Vagina (tissue), 2 donors: ENCODE measurements around the gene HYAL1. TPM values are rescaled to one million over a fixed set of nuclear protein-coding genes. Genes with fewer than 3 reads are reported as not detected.
A peak's percentile ranks its signal among the peaks of the same experiment; 100 is the strongest.

Source experiments
- DNase-seq, 2 donors: peaks; one replicate each; pipeline ENCODE4 v3.0.0-alpha.2; 2017; ENCODE audit errors: extremely low spot score in 2 of 2
- H3K27ac ChIP-seq: fragments of 200-600 bp; sonication (generic); one replicate; pipeline ENCODE4 v1.5.1; 2019
- H3K27me3 ChIP-seq: fragments of 200-600 bp; sonication (generic); one replicate; pipeline ENCODE4 v1.5.1; 2019
- H3K36me3 ChIP-seq, 2 donors: fragments of 200-600 bp; sonication (generic); one replicate each; pipeline ENCODE4 v1.5.1; 2017 to 2019
- H3K4me1 ChIP-seq: fragments of 200-600 bp; sonication (generic); one replicate; pipeline ENCODE4 v1.5.1; 2019
- H3K4me3 ChIP-seq, 2 donors: fragments of 200-600 bp; sonication (generic); 1 replicate in 1 of 2; 2 replicates in 1 of 2; pipeline ENCODE4 v1.5.1; 2016 to 2019
- H3K9me3 ChIP-seq: fragments of 200-600 bp; sonication (generic); one replicate; pipeline ENCODE4 v1.5.1; 2019
- CTCF ChIP-seq, 3 experiments: fragments of 450-650 bp in 2 of 3; fragments of 200-600 bp in 1 of 3; sonication (generic) in 1 of 3; IDR thresholded peaks; one replicate each; pipeline ENCODE4 v1.5.1; 2017 to 2019; ENCODE audit warnings: antibody characterized with exemption in 3 of 3, mild to moderate bottlenecking in 2 of 3, moderate library complexity in 2 of 3
- POLR2A ChIP-seq, 2 donors: fragments of 450-650 bp; IDR thresholded peaks; one replicate each; pipeline ENCODE4 v1.6.1; 2017; ENCODE audit warnings: antibody characterized with exemption in 2 of 2, mild to moderate bottlenecking in 2 of 2, moderate library complexity in 2 of 2
- POLR2AphosphoS5 ChIP-seq, 2 donors: sonication (generic); formaldehyde crosslinking; IDR thresholded peaks; one replicate each; pipeline ENCODE4 v1.9.0; 2017; ENCODE audit warnings: antibody characterized with exemption in 2 of 2, mild to moderate bottlenecking in 2 of 2, low read depth in 1 of 2; ENCODE audit not compliant: insufficient read depth in 1 of 2
- intact Hi-C: fragments of 100-400 bp; cut with DNase I; formaldehyde crosslinking; loops from one replicate; pipeline ENCODE4 v1.15.1; 2023
- total RNA-seq: library from RNA; depleted of rRNA; stranded (reverse); fragments of >200 nt; gene quantifications from one replicate; pipeline ENCODE4 v1.2.3, GENCODE V29; 2016

The HYAL1 gene
- total RNA-seq, 1 donor from 2014 or later = 17.7 TPM

DNA sequence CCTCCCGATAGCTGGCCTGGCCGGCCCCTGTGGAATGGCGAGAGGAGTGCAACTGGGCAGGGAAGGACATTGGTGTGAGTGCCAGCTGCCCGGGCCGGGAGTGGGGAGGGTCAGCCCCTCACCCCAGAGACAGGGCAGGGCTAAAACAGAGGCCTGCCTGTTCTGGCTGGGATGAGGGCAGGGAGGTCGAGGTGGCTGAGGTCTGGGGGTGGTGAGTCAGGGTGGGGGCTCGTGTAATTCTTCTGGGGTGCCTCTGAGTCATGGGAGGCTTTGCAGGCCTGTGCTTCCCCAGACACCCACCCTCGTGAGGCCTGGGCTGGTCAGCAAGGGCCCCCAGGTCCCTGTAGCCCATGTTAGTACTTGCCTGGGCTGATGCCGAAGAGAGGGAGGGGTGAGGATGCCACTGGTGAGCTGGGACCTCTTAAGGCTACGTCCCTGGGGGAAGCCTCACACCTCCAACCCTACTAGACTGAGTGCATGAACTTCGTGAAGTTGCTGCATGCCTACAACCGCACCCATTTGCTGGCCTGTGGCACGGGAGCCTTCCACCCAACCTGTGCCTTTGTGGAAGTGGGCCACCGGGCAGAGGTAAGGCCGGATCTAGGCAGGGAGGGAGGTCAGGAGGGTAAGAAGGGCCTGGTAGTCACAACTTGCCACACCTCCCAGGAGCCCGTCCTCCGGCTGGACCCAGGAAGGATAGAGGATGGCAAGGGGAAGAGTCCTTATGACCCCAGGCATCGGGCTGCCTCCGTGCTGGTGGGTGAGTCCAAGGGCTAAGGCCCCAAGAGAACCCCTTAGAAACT is 32.8 kb downstream of the HYAL1 start:
- DNase-seq = no peak
- Histone ChIP-seq H3K4me3 (peak overlapping the region; percentile 37 to 40), H3K27ac (peak overlapping the region; percentile 98), H3K9me3 (no peaks in the 10 kb centered on the region), H3K36me3 (no peaks in the 10 kb centered on the region), H3K4me1 (peaks cover 91% of the 10 kb centered on the region), H3K27me3 (no peaks in the 10 kb centered on the region)
- intact Hi-C loops = loop anchor here (2.0 to 10.0 kb wide), 3 partner anchors 43 to 146 kb away; no protein-coding TSS in a partner anchor
- TF ChIP-seq CTCF (IDR thresholded peaks at IDR 0.05) (no peak), POLR2A (IDR thresholded peaks at IDR 0.05) (no peak), POLR2AphosphoS5 (IDR thresholded peaks at IDR 0.05; ENCODE audit: insufficient read depth in 1 of 2, low read depth in 1 of 2) (no peak)

DNA sequence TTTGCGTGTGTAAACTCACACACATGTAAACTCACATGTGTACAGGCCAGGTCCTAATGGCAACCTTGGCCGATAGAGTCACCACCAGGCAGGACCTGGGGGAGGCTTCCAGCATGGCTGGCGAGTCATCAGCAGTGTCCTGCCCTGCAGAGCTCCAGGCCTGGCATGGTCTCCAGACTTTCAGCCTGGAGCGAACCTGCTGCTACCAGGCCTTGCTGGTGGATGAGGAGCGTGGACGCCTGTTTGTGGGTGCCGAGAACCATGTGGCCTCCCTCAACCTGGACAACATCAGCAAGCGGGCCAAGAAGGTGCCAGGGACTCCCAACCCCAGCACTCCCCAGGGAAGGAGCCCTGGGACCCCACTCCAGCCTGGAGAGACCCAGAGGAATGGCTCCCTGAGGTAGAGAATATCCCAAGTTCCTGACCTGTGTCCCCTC is 33.4 kb downstream of the HYAL1 start:
- TF ChIP-seq POLR2A (IDR thresholded peaks at IDR 0.05) (no peak), CTCF (IDR thresholded peaks at IDR 0.05) (no peak), POLR2AphosphoS5 (IDR thresholded peaks at IDR 0.05; ENCODE audit: insufficient read depth in 1 of 2, low read depth in 1 of 2) (no peak)
- no peak for DNase-seq
- Histone ChIP-seq H3K36me3 (no peaks in the 10 kb centered on the region), H3K4me3 (peak overlapping the region; percentile 37 to 40), H3K27ac (peak overlapping the region; percentile 98), H3K27me3 (no peaks in the 10 kb centered on the region), H3K9me3 (no peaks in the 10 kb centered on the region), H3K4me1 (peaks cover 97% of the 10 kb centered on the region)
- intact Hi-C loops = loop anchor here (2.0 to 10.0 kb wide), 3 partner anchors 43 to 145 kb away; no protein-coding TSS in a partner anchor

DNA sequence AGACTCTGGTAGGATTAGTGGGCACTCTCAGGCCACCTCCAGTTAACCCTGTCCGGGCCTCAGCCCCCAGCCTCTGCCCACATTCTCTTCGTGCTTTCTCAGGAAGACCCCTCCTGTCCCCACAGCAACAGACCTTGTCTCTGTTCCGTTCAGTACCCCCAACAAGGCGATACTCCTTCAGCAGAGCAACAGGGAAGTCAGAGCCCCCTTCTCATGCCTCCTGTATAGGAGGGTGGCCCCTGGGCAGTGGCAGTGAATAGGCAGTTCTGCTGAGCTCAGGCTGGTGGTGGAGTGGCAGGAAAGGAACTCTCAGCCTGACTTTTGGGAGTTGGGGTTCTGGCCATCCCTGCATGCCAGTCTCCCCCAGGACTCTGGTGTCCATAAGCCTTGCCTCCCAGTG is 33.9 kb downstream of the HYAL1 start:
- peaks cover 99% of the 10 kb centered on the region for H3K4me1 ChIP-seq
- DNase-seq = no peak
- intact Hi-C loops = no loop called here

GRCh38 chr3:50268703-50269451 is 34.5 kb downstream of the HYAL1 start, which contains the start of gene SEMA3B:
SEMA3B (plus strand) TSS chr3:50269147; CDS start chr3:50269241, 94 bp downstream.
- H3K36me3 ChIP-seq = no peaks in the 10 kb centered on the region
- H3K4me3 ChIP-seq = peak within 1 kb of the TSS; percentile 37 to 46
- H3K27ac ChIP-seq = peak within 1 kb of the TSS; percentile 98
- TF ChIP-seq POLR2A (IDR thresholded peaks at IDR 0.05) = peak in 1 of 2 donors; percentile 31
- TF ChIP-seq POLR2AphosphoS5 (IDR thresholded peaks at IDR 0.05; ENCODE audit: insufficient read depth in 1 of 2, low read depth in 1 of 2) = peak in 1 of 2 donors; percentile 70
- no peak for TF ChIP-seq CTCF (IDR thresholded peaks at IDR 0.05)
- H3K27me3 ChIP-seq = no peaks in the 10 kb centered on the region
- H3K9me3 ChIP-seq = no peaks in the 10 kb centered on the region
- intact Hi-C loops = no loop called here
- peaks cover 99% of the 10 kb centered on the region for H3K4me1 ChIP-seq
- no peak for DNase-seq

More for the DNA sequence above, 33.9 kb downstream of the HYAL1 start:
- Histone ChIP-seq H3K27ac (peak overlapping the region; percentile 98), H3K36me3 (no peaks in the 10 kb centered on the region), H3K4me3 (peak overlapping the region; percentile 37 to 40), H3K9me3 (no peaks in the 10 kb centered on the region), H3K27me3 (no peaks in the 10 kb centered on the region)
- TF ChIP-seq POLR2AphosphoS5 (IDR thresholded peaks at IDR 0.05; ENCODE audit: insufficient read depth in 1 of 2, low read depth in 1 of 2) (no peak), POLR2A (IDR thresholded peaks at IDR 0.05) (no peak), CTCF (IDR thresholded peaks at IDR 0.05) (no peak)
